ENCODE data around the gene HOOK2.

GRCh38 chr19:12794196-12794941, 19.0 kb upstream of the HOOK2 start:
- TF ChIP-seq CTCF (IDR thresholded peaks at IDR 0.05) (no peak), POLR2A (IDR thresholded peaks at IDR 0.05) (no peak)
